ENCODE results near the gene FGFBP1.

DNA sequence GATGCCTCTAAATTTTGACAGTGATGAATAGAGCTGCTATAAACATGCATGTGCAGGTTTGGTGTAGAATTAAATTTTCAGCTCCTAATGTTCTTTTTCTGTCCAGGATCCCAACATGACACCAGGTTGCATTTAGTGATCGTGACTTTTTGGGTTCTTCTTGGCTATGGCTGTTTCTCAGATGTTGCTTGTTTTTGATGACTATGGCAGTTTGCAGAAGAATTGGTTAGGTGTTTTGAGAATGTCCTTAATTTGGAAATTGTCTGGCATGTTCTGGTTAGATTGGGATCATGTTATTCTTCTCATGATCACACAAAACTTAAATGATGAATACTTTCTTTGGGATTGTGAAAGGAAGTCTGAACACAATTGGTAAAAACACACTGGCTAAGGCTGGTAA, 3.7 kb upstream of the FGFBP1 start:
- TF ChIP-seq, protein P1, sequence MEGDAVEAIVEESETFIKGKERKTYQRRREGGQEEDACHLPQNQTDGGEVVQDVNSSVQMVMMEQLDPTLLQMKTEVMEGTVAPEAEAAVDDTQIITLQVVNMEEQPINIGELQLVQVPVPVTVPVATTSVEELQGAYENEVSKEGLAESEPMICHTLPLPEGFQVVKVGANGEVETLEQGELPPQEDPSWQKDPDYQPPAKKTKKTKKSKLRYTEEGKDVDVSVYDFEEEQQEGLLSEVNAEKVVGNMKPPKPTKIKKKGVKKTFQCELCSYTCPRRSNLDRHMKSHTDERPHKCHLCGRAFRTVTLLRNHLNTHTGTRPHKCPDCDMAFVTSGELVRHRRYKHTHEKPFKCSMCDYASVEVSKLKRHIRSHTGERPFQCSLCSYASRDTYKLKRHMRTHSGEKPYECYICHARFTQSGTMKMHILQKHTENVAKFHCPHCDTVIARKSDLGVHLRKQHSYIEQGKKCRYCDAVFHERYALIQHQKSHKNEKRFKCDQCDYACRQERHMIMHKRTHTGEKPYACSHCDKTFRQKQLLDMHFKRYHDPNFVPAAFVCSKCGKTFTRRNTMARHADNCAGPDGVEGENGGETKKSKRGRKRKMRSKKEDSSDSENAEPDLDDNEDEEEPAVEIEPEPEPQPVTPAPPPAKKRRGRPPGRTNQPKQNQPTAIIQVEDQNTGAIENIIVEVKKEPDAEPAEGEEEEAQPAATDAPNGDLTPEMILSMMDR (IDR thresholded peaks at IDR 0.05) = no peak
- no peak for TF ChIP-seq POLR2A (IDR thresholded peaks at IDR 0.05)
